ENCODE measurements around the gene CCNK.

Gene CCNK

GRCh38 chr14:99516156-99516870 lies 35.1 kb downstream of the CCNK start:
- H3K4me1 ChIP-seq (ENCODE audit: low read length): peaks cover 8% of the 10 kb centered on the region
- no peaks in the 10 kb centered on the region for H3K27me3 ChIP-seq (ENCODE audit: low read depth, low read length)
- H3K4me3 ChIP-seq (ENCODE audit: low read length): no peak overlapping the region
- no peaks in the 10 kb centered on the region for H3K36me3 ChIP-seq (replicated peaks; ENCODE audit: low read depth, low read length)
- no peaks in the 10 kb centered on the region for H4K20me1 ChIP-seq (ENCODE audit: insufficient read depth, low read length)
- TF ChIP-seq CTCF (IDR thresholded peaks at IDR 0.05; ENCODE audit: low read depth, low read length) (no peak), EZH2phosphoT487 (IDR thresholded peaks at IDR 0.05; ENCODE audit: low read depth) (no peak)
- no peak overlapping the region for H2AFZ ChIP-seq (ENCODE audit: low read depth, low read length)
- H3K79me2 ChIP-seq (ENCODE audit: low read length): no peaks in the 10 kb centered on the region
- no peak overlapping the region for H3K27ac ChIP-seq (ENCODE audit: low read length)
- H3K9ac ChIP-seq (ENCODE audit: low read length): no peak overlapping the region
- H3K9me3 ChIP-seq (ENCODE audit: insufficient read depth, low read length): no peaks in the 10 kb centered on the region
- H3K4me2 ChIP-seq (ENCODE audit: low read length): no peak overlapping the region

- TF ChIP-seq EZH2phosphoT487 (IDR thresholded peaks at IDR 0.05; ENCODE audit: low read depth) (no peak), CTCF (IDR thresholded peaks at IDR 0.05; ENCODE audit: low read depth, low read length) (no peak)
- H3K36me3 ChIP-seq (replicated peaks; ENCODE audit: low read depth, low read length): no peaks in the 10 kb centered on the region
- H3K9me3 ChIP-seq (ENCODE audit: insufficient read depth, low read length): no peaks in the 10 kb centered on the region
- no peak overlapping the region for H3K9ac ChIP-seq (ENCODE audit: low read length)
- H3K79me2 ChIP-seq (ENCODE audit: low read length): no peaks in the 10 kb centered on the region
- no peak overlapping the region for H3K4me3 ChIP-seq (ENCODE audit: low read length)
- H3K27me3 ChIP-seq (ENCODE audit: low read depth, low read length): no peaks in the 10 kb centered on the region
- H2AFZ ChIP-seq (ENCODE audit: low read depth, low read length): no peak overlapping the region
- no peak overlapping the region for H3K4me2 ChIP-seq (ENCODE audit: low read length)
- no peak overlapping the region for H3K27ac ChIP-seq (ENCODE audit: low read length)
- H4K20me1 ChIP-seq (ENCODE audit: insufficient read depth, low read length): no peaks in the 10 kb centered on the region
- H3K4me1 ChIP-seq (ENCODE audit: low read length): peaks cover 8% of the 10 kb centered on the region
These were observed 35.8 kb downstream of the CCNK start for GRCh38 chr14:99516871-99517642.

- no peaks in the 10 kb centered on the region for H3K9me3 ChIP-seq (ENCODE audit: insufficient read depth, low read length)
- H3K4me2 ChIP-seq (ENCODE audit: low read length): no peak overlapping the region
- H2AFZ ChIP-seq (ENCODE audit: low read depth, low read length): no peak overlapping the region
- no peak overlapping the region for H3K9ac ChIP-seq (ENCODE audit: low read length)
- no peaks in the 10 kb centered on the region for H3K79me2 ChIP-seq (ENCODE audit: low read length)
- peaks cover 15% of the 10 kb centered on the region for H3K4me1 ChIP-seq (ENCODE audit: low read length)
- H3K4me3 ChIP-seq (ENCODE audit: low read length): no peak overlapping the region
- no peaks in the 10 kb centered on the region for H3K36me3 ChIP-seq (replicated peaks; ENCODE audit: low read depth, low read length)
- no peak for TF ChIP-seq EZH2phosphoT487 (IDR thresholded peaks at IDR 0.05; ENCODE audit: low read depth)
- no peak for TF ChIP-seq CTCF (IDR thresholded peaks at IDR 0.05; ENCODE audit: low read depth, low read length)
- H3K27me3 ChIP-seq (ENCODE audit: low read depth, low read length): no peaks in the 10 kb centered on the region
- no peaks in the 10 kb centered on the region for H4K20me1 ChIP-seq (ENCODE audit: insufficient read depth, low read length)
- no peak overlapping the region for H3K27ac ChIP-seq (ENCODE audit: low read length)
These were observed 36.6 kb downstream of the CCNK start for GRCh38 chr14:99517643-99518381.

Data from OCI-LY3 (cell line).